HCT116 (cell line): ENCODE measurements around the gene HIF1AN. TPM values are rescaled to one million over a fixed set of nuclear protein-coding genes. Genes with fewer than 3 reads are reported as not detected.

Source experiments
- ATAC-seq: fragments of 200-7000 bp; cut with Tn5 transposase; 2 replicates; pipeline ENCODE4 v1.9.1; 2020; ENCODE audit warnings: mild to moderate bottlenecking, moderate library complexity
- BruUV-seq: library from RNA; stranded (reverse); fragments of 400-500 nt; replicated peaks from 2 replicates; lab custom pipeline; 2021; lab: Mats Ljungman, UMichigan
- CTCF ChIA-PET: fragments of 300-600 bp; sonication (Branson Sonifier 250); formaldehyde crosslinking; loops from one replicate; lab custom pipeline; 2021; ENCODE audit warnings: antibody characterized with exemption; lab: Charles Lee
- POLR2A ChIA-PET: fragments of 300-600, 350-600 bp; sonication (Branson Sonifier 250); formaldehyde crosslinking; loops from one replicate; lab custom pipeline; 2021; ENCODE audit warnings: antibody characterized with exemption; lab: Charles Lee
- RAD21 ChIA-PET, 2 experiments: fragments of 300-600 bp; sonication (Branson Sonifier 250); formaldehyde crosslinking; loops; one replicate each; lab custom pipeline; 2023; ENCODE audit warnings: low total read pairs in 2 of 2; ENCODE audit not compliant: uncharacterized antibody in 2 of 2, unreplicated experiment in 2 of 2, low non-redundant PET in 1 of 2; lab: Charles Lee
- DNase-seq: peaks from one replicate; pipeline ENCODE4 v3.0.0-alpha.2; 2010; ENCODE audit warnings: low read depth, low spot score
- H2AFZ ChIP-seq: fragments of 200-600 bp; shearing (Covaris generic), sonication (generic); 2 replicates; pipeline ENCODE4 v1.6.1; 2017; ENCODE audit warnings: low read depth, mixed run types, mixed read lengths, antibody characterized with exemption, low read length; ENCODE audit not compliant: poor library complexity, severe bottlenecking
- H3K27ac ChIP-seq: 2 replicates; pipeline ENCODE4 v1.5.1; 2012; ENCODE audit warnings: low read depth, low read length
- H3K27me3 ChIP-seq: fragments of 200-600 bp; sonication (generic); 2 replicates; pipeline ENCODE4 v1.6.1; 2016; ENCODE audit warnings: mixed run types, low read length, mixed read lengths; ENCODE audit not compliant: insufficient read depth
- H3K36me3 ChIP-seq, 2 experiments: fragments of 200-500 bp in 1 of 2; fragments of 200-600 bp in 1 of 2; sonication (Bioruptor generic) in 1 of 2; sonication (generic) in 1 of 2; 2 replicates each; pipeline versions ENCODE4 v1.5.1 to v1.6.1; 2014 to 2016; ENCODE audit warnings: low read length in 2 of 2, inconsistent platforms in 1 of 2, mixed read lengths in 1 of 2, mixed run types in 1 of 2; ENCODE audit not compliant: insufficient read depth in 2 of 2, control insufficient read depth in 1 of 2
- H3K4me1 ChIP-seq, 2 experiments: fragments of 200-600 bp in 1 of 2; sonication (generic) in 1 of 2; 2 replicates each; pipeline versions ENCODE4 v1.5.1 to v1.6.1; 2012 to 2017; ENCODE audit warnings: low read length in 2 of 2, inconsistent platforms in 1 of 2, mild to moderate bottlenecking in 1 of 2, mixed read lengths in 1 of 2, mixed run types in 1 of 2, moderate library complexity in 1 of 2; ENCODE audit not compliant: insufficient read depth in 2 of 2, control insufficient read depth in 1 of 2
- H3K4me2 ChIP-seq: fragments of 200-600 bp; sonication (generic); 2 replicates; pipeline ENCODE4 v1.6.1; 2017; ENCODE audit warnings: mixed run types, low read length, mixed read lengths
- H3K4me3 ChIP-seq, 2 experiments: fragments of 200-600 bp in 1 of 2; sonication (generic) in 1 of 2; replicated peaks in 1 of 2; 2 replicates each; pipeline ENCODE4 v1.5.1; 2011 to 2016; ENCODE audit warnings: low read length in 2 of 2, control low read depth in 1 of 2, low read depth in 1 of 2, mild to moderate bottlenecking in 1 of 2, mixed read lengths in 1 of 2, mixed run types in 1 of 2
- H3K79me2 ChIP-seq: fragments of 200-600 bp; sonication (generic); 2 replicates; pipeline ENCODE4 v1.6.1; 2017; ENCODE audit warnings: mild to moderate bottlenecking, mixed run types, low read length, moderate library complexity, mixed read lengths; ENCODE audit not compliant: insufficient read depth
- H3K9ac ChIP-seq: fragments of 200-600 bp; sonication (generic); 2 replicates; pipeline ENCODE4 v1.6.1; 2016; ENCODE audit warnings: low read length, mixed read lengths
- H3K9me2 ChIP-seq: fragments of 200-600 bp; sonication (generic), shearing (Covaris generic); 2 replicates; pipeline ENCODE4 v1.6.1; 2017; ENCODE audit warnings: mixed run types, mild to moderate bottlenecking, moderate library complexity; ENCODE audit not compliant: insufficient read depth
- H3K9me3 ChIP-seq, 2 experiments: fragments of 200-500 bp in 1 of 2; fragments of 200-600 bp in 1 of 2; sonication (Bioruptor generic) in 1 of 2; sonication (generic) in 1 of 2; 2 replicates each; pipeline ENCODE4 v1.6.1; 2014 to 2017; ENCODE audit warnings: low read length in 2 of 2, mixed read lengths in 2 of 2, inconsistent platforms in 1 of 2, low read depth in 1 of 2, mild to moderate bottlenecking in 1 of 2, mixed run types in 1 of 2, moderate library complexity in 1 of 2; ENCODE audit not compliant: control insufficient read depth in 1 of 2, insufficient read depth in 1 of 2
- H4K20me1 ChIP-seq: fragments of 200-600 bp; sonication (generic), shearing (Covaris generic); 2 replicates; pipeline ENCODE4 v1.6.1; 2017; ENCODE audit warnings: mixed run types, mild to moderate bottlenecking, moderate library complexity; ENCODE audit not compliant: insufficient read depth
- ATF3 ChIP-seq: IDR thresholded peaks from 2 replicates; pipeline ENCODE4 v1.6.1; 2012
- CBX3 ChIP-seq: IDR thresholded peaks from 2 replicates; pipeline ENCODE4 v1.6.1; 2012; ENCODE audit warnings: low read depth
- EGR1 ChIP-seq: IDR thresholded peaks from 2 replicates; pipeline ENCODE4 v1.6.1; 2012; ENCODE audit warnings: low read depth
- EZH2 ChIP-seq: fragments of 200-600 bp; sonication (generic); IDR thresholded peaks from 2 replicates; pipeline ENCODE4 v1.6.1; 2017; ENCODE audit warnings: antibody characterized with exemption, mixed run types
- EZH2phosphoT487 ChIP-seq: fragments of 200-600 bp; IDR thresholded peaks from 2 replicates; pipeline ENCODE4 v1.6.1; 2018; ENCODE audit warnings: antibody characterized with exemption, borderline replicate concordance
- FOSL1 ChIP-seq: IDR thresholded peaks from 2 replicates; pipeline ENCODE4 v1.6.1; 2012; ENCODE audit warnings: low read depth
- MAX ChIP-seq: IDR thresholded peaks from 2 replicates; pipeline ENCODE4 v1.6.1; 2012
- POLR2A ChIP-seq: IDR thresholded peaks from 2 replicates; pipeline ENCODE4 v1.7.0; 2011; ENCODE audit warnings: borderline replicate concordance; ENCODE audit not compliant: insufficient read depth, insufficient read length; ENCODE audit errors: extremely low read depth
- POLR2AphosphoS5 ChIP-seq: IDR thresholded peaks from 2 replicates; pipeline ENCODE4 v1.6.1; 2011; ENCODE audit warnings: mild to moderate bottlenecking, low read depth, low read length, moderate library complexity
- RAD21 ChIP-seq: IDR thresholded peaks from 2 replicates; pipeline ENCODE4 v1.6.1; 2012; ENCODE audit warnings: low read depth, mild to moderate bottlenecking
- REST ChIP-seq: IDR thresholded peaks from 2 replicates; pipeline ENCODE4 v1.6.1; 2012; ENCODE audit warnings: low read depth
- SIN3A ChIP-seq: IDR thresholded peaks from 2 replicates; pipeline ENCODE4 v1.6.1; 2012; ENCODE audit warnings: low read depth
- SP1 ChIP-seq: IDR thresholded peaks from 2 replicates; pipeline ENCODE4 v1.6.1; 2012; ENCODE audit warnings: low read depth
- SRF ChIP-seq: IDR thresholded peaks from 2 replicates; pipeline ENCODE4 v1.6.1; 2012; ENCODE audit warnings: low read depth
- TCF7L2 ChIP-seq: IDR thresholded peaks from 2 replicates; pipeline ENCODE4 v1.7.0; 2011; ENCODE audit warnings: borderline replicate concordance, inconsistent platforms; ENCODE audit not compliant: insufficient read depth, insufficient read length; ENCODE audit errors: extremely low read depth
- ZBTB33 ChIP-seq: IDR thresholded peaks from 2 replicates; pipeline ENCODE4 v1.6.1; 2011; ENCODE audit warnings: mild to moderate bottlenecking, low read length, moderate library complexity; ENCODE audit not compliant: insufficient replicate concordance; ENCODE audit errors: extremely low read depth
- ZFX ChIP-seq: fragments of 450-650 bp; IDR thresholded peaks from 2 replicates; pipeline ENCODE4 v1.6.1; 2017
- intact Hi-C: fragments of 100-400 bp; cut with micrococcal nuclease; formaldehyde crosslinking; loops from 2 replicates; pipeline ENCODE4 v1.10.0; 2022
- total RNA-seq: library from RNA; stranded (reverse); gene quantifications from one replicate; pipeline ENCODE4 v1.2.1, GENCODE V29; 2021; ENCODE audit not compliant: unreplicated experiment
- TF ChIP-seq, protein P1 (sequence below), 3 experiments: fragments of 200-600 bp in 1 of 3; sonication (generic) in 1 of 3; IDR thresholded peaks in 2 of 3; conservative IDR thresholded peaks in 1 of 3; 2 replicates each; pipeline ENCODE4 v1.5.1; 2012 to 2017; ENCODE audit warnings: low read depth in 2 of 3, low read length in 2 of 3, antibody characterized with exemption in 1 of 3, borderline replicate concordance in 1 of 3, control low read depth in 1 of 3, mild to moderate bottlenecking in 1 of 3, mixed read lengths in 1 of 3, mixed run types in 1 of 3, moderate library complexity in 1 of 3; ENCODE audit not compliant: insufficient read depth in 1 of 3

The HIF1AN gene
- total RNA-seq, 1 experiment from 2014 or later, result 67.2 TPM

DNA sequence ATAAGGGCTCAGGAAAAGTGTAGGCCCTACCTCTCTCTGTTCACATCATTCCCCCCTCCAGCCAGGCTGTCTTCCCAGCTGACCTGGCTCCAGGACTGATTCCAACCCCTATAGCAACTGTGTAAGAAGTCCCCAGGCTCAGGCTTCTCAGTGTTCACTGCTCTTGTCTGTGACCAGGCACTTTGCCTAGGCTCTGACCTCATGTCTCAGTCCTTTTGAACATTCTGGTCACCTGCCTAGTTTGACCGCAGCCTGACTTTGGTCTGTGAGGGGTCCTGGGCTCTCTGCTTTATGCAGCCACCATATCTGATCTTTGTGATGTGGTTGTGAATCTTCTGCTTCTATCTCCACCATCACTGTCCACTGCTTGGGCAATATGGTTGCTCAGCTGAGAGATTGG, 24.5 kb downstream of the HIF1AN start:
- no peak overlapping the region for H3K4me2 ChIP-seq
- ChIA-PET POLR2A (no interaction called here), CTCF (interaction anchor here (0.7 to 10.7 kb wide), 7 partner anchors 9 to 374 kb away, joined by 3 to 182 read pairs (median 13); partner anchors contain the start of gene HIF1AN), RAD21 (interaction anchor here (3.8 to 4.0 kb wide), 2 partner anchors 318 to 319 kb away, joined by 22 to 36 read pairs; no protein-coding TSS in a partner anchor)
- no peak for DNase-seq
- peaks cover 0 to 7% of the 10 kb centered on the region in 2 experiments; a peak in 1 of 4 replicates for H3K36me3 ChIP-seq
- H3K4me3 ChIP-seq, result no peak overlapping the region
- TF ChIP-seq SRF (no peak), SP1 (no peak), REST (no peak), ATF3 (no peak), EZH2phosphoT487 (no peak), RAD21 (no peak), TCF7L2 (no peak), CBX3 (no peak), EGR1 (no peak), FOSL1 (no peak), ZFX (no peak), POLR2AphosphoS5 (no peak), SIN3A (no peak), ZBTB33 (no peak), MAX (no peak), EZH2 (no peak), POLR2A (no peak)
- TF ChIP-seq, protein P1, sequence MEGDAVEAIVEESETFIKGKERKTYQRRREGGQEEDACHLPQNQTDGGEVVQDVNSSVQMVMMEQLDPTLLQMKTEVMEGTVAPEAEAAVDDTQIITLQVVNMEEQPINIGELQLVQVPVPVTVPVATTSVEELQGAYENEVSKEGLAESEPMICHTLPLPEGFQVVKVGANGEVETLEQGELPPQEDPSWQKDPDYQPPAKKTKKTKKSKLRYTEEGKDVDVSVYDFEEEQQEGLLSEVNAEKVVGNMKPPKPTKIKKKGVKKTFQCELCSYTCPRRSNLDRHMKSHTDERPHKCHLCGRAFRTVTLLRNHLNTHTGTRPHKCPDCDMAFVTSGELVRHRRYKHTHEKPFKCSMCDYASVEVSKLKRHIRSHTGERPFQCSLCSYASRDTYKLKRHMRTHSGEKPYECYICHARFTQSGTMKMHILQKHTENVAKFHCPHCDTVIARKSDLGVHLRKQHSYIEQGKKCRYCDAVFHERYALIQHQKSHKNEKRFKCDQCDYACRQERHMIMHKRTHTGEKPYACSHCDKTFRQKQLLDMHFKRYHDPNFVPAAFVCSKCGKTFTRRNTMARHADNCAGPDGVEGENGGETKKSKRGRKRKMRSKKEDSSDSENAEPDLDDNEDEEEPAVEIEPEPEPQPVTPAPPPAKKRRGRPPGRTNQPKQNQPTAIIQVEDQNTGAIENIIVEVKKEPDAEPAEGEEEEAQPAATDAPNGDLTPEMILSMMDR (IDR thresholded peaks at IDR 0.05 in 2 of 3, conservative IDR thresholded peaks at IDR 0.05 in 1 of 3; ENCODE audit: borderline replicate concordance in 1 of 3, insufficient read depth in 1 of 3, low read depth in 2 of 3, low read length in 2 of 3), result no peak
- H3K27me3 ChIP-seq, result no peaks in the 10 kb centered on the region
- peaks cover 0 to 10% of the 10 kb centered on the region in 2 experiments; a peak in 2 of 4 replicates for H3K4me1 ChIP-seq
- H4K20me1 ChIP-seq, result no peaks in the 10 kb centered on the region
- no peak overlapping the region for H3K27ac ChIP-seq
- BruUV-seq, result no TSS peak
- H3K9ac ChIP-seq, result no peak overlapping the region
- no peaks in the 10 kb centered on the region for H3K79me2 ChIP-seq
- no peaks in the 10 kb centered on the region for H3K9me3 ChIP-seq
- no peaks in the 10 kb centered on the region for H3K9me2 ChIP-seq
- ATAC-seq, result no peak
- no peak overlapping the region for H2AFZ ChIP-seq
- intact Hi-C loops, result loop anchor here (5.0 kb wide), 1 partner anchor 167 kb away; no protein-coding TSS in a partner anchor
